G401 (cell line): Measurements from ENCODE around the gene CAMK2D. TPM values are rescaled to one million over a fixed set of nuclear protein-coding genes. Genes with fewer than 3 reads are reported as not detected.

ENCODE experiments used
- total RNA-seq: library from RNA; depleted of rRNA; stranded (reverse); fragments of >200 nt; shearing (Covaris generic); gene quantifications from 2 replicates; pipeline ENCODE4 v1.2.3, GENCODE V29; 2014; rRNA removed

CAMK2D gene
- total RNA-seq, 1 experiment from 2014 or later, result 65.9 TPM

Other genes starting within 250 kb of the CAMK2D start
- gene ARSJ, start 217.9 kb upstream of the CAMK2D start, total RNA-seq, result not detected in 2 replicates